Esophagus muscularis mucosa (tissue), 4 donors: ENCODE measurements around the gene CACNB1. TPM values are rescaled to one million over a fixed set of nuclear protein-coding genes. Genes with fewer than 3 reads are reported as not detected.

ENCODE experiments used
- DNase-seq: peaks from one replicate; pipeline ENCODE4 v3.0.0-alpha.2; 2017; ENCODE audit errors: extremely low spot score
- H3K27ac ChIP-seq, 4 donors: fragments of 200-600 bp; sonication (generic); replicated peaks in 1 of 4; 1 replicate in 3 of 4; 2 replicates in 1 of 4; pipeline ENCODE4 v1.5.1; 2016 to 2019; ENCODE audit warnings: mild to moderate bottlenecking in 1 of 4
- H3K27me3 ChIP-seq, 4 donors: fragments of 200-600 bp; sonication (generic); one replicate each; pipeline versions ENCODE4 v1.5.1 to v1.6.0; 2016 to 2019
- H3K36me3 ChIP-seq, 4 donors: fragments of 200-600 bp; sonication (generic); one replicate each; pipeline ENCODE4 v1.5.1; 2016 to 2019
- H3K4me1 ChIP-seq, 4 donors: fragments of 200-600 bp; sonication (generic); one replicate each; pipeline ENCODE4 v1.5.1; 2016 to 2019
- H3K4me3 ChIP-seq, 4 donors: fragments of 200-600 bp; sonication (generic); 1 replicate in 2 of 4; 2 replicates in 2 of 4; pipeline ENCODE4 v1.5.1; 2016 to 2019; ENCODE audit warnings: mild to moderate bottlenecking in 4 of 4, moderate library complexity in 1 of 4
- H3K9me3 ChIP-seq, 4 donors: fragments of 200-600 bp; sonication (generic); 1 replicate in 3 of 4; 2 replicates in 1 of 4; pipeline ENCODE4 v1.5.1; 2016 to 2019
- CTCF ChIP-seq, 3 experiments: fragments of 200-600 bp in 2 of 3; fragments of 450-650 bp in 1 of 3; sonication (generic) in 2 of 3; IDR thresholded peaks; one replicate each; pipeline ENCODE4 v1.5.1; 2017 to 2019; ENCODE audit warnings: antibody characterized with exemption in 3 of 3, mild to moderate bottlenecking in 2 of 3, moderate library complexity in 1 of 3
- EP300 ChIP-seq: sonication (generic); formaldehyde crosslinking; IDR thresholded peaks from one replicate; pipeline ENCODE4 v1.6.1; 2017; ENCODE audit warnings: antibody characterized with exemption
- POLR2A ChIP-seq: fragments of 450-650 bp; IDR thresholded peaks from one replicate; pipeline ENCODE4 v1.6.1; 2017; ENCODE audit warnings: antibody characterized with exemption, moderate library complexity, mild to moderate bottlenecking, low read depth
- POLR2AphosphoS5 ChIP-seq, 2 donors: sonication (generic); formaldehyde crosslinking; IDR thresholded peaks; one replicate each; pipeline ENCODE4 v1.6.1; 2017; ENCODE audit warnings: antibody characterized with exemption in 2 of 2
- WGBS: methylation state at CpG from one replicate; pipeline ENCODE4 v1.1.5; 2018; 5-methylcytosine and 5-hydroxymethylcytosine counted together
- intact Hi-C: fragments of 100-400 bp; cut with DNase I; formaldehyde crosslinking; loops from one replicate; pipeline ENCODE4 v1.15.1; 2023
- total RNA-seq, 4 donors: library from RNA; depleted of rRNA; stranded (reverse); fragments of >200 nt; gene quantifications; one replicate each; pipeline versions ENCODE4 v1.1.0 to v1.2.1, GENCODE V29; 2016

The CACNB1 gene
- total RNA-seq, 4 donors from 2014 or later: 3.1 to 8.0 (median 5.4) TPM

GRCh38 chr17:39196241-39196807 lies 1.1 kb downstream of the CACNB1 start:
- Histone ChIP-seq H3K27me3 (no peaks in the 10 kb centered on the region), H3K27ac (peak overlapping the region; percentile 86 to 97 (median 94)), H3K36me3 (peaks cover 2 to 32% (median 23%) of the 10 kb centered on the region in 4 donors), H3K9me3 (no peaks in the 10 kb centered on the region), H3K4me3 (peak overlapping the region; percentile 80 to 93 (median 84)), H3K4me1 (peaks cover 39 to 72% (median 62%) of the 10 kb centered on the region in 4 donors)
- DNase-seq: no peak
- intact Hi-C loops: no loop called here
- TF ChIP-seq EP300: no peak
- TF ChIP-seq POLR2A: peak; percentile 17
- TF ChIP-seq CTCF (IDR thresholded peaks at IDR 0.05): no peak
- TF ChIP-seq POLR2AphosphoS5 (IDR thresholded peaks at IDR 0.05): no peak
- WGBS: 40% methylated on average over 6 of the region's 8 CpGs

- peak overlapping the region; percentile 60 to 95 (median 90) for H3K27ac ChIP-seq
- peaks cover 0 to 36% (median 27%) of the 10 kb centered on the region in 4 donors for H3K36me3 ChIP-seq
- no peaks in the 10 kb centered on the region for H3K27me3 ChIP-seq
- intact Hi-C loops: no loop called here
- WGBS: 55% methylated on average over 8 of the region's 8 CpGs
- DNase-seq: no peak
- peaks cover 34 to 65% (median 55%) of the 10 kb centered on the region in 4 donors for H3K4me1 ChIP-seq
- H3K4me3 ChIP-seq: peak overlapping the region in 3 of 4 donors; percentile 80 to 93 (median 89)
- no peaks in the 10 kb centered on the region for H3K9me3 ChIP-seq
- no peak for TF ChIP-seq EP300
- no peak for TF ChIP-seq POLR2A
- no peak for TF ChIP-seq CTCF (IDR thresholded peaks at IDR 0.05)
- TF ChIP-seq POLR2AphosphoS5 (IDR thresholded peaks at IDR 0.05): no peak
Measured at GRCh38 chr17:39195568-39196160, 1.8 kb downstream of the CACNB1 start.

GRCh38 chr17:39194985-39195524 lies 2.4 kb downstream of the CACNB1 start:
- H3K27me3 ChIP-seq: no peaks in the 10 kb centered on the region
- no peaks in the 10 kb centered on the region for H3K9me3 ChIP-seq
- peak overlapping the region; percentile 41 to 93 (median 52) for H3K27ac ChIP-seq
- WGBS: 57% methylated on average over 7 of the region's 10 CpGs
- peaks cover 34 to 63% (median 55%) of the 10 kb centered on the region in 4 donors for H3K4me1 ChIP-seq
- TF ChIP-seq POLR2A (no peak), CTCF (IDR thresholded peaks at IDR 0.05) (no peak), POLR2AphosphoS5 (IDR thresholded peaks at IDR 0.05) (no peak), EP300 (no peak)
- peaks cover 0 to 42% (median 33%) of the 10 kb centered on the region in 4 donors for H3K36me3 ChIP-seq
- DNase-seq: no peak
- intact Hi-C loops: no loop called here
- H3K4me3 ChIP-seq: no peak overlapping the region

GRCh38 chr17:39194089-39194984 lies 3.1 kb downstream of the CACNB1 start:
- peaks cover 0 to 49% (median 38%) of the 10 kb centered on the region in 4 donors for H3K36me3 ChIP-seq
- no peaks in the 10 kb centered on the region for H3K9me3 ChIP-seq
- WGBS: 50% methylated on average over 17 of the region's 20 CpGs
- H3K4me3 ChIP-seq: no peak overlapping the region
- no peaks in the 10 kb centered on the region for H3K27me3 ChIP-seq
- intact Hi-C loops: no loop called here
- no peak for DNase-seq
- peaks cover 30 to 60% (median 52%) of the 10 kb centered on the region in 4 donors for H3K4me1 ChIP-seq
- H3K27ac ChIP-seq: peak overlapping the region; percentile 41 to 93 (median 52)
- TF ChIP-seq CTCF (IDR thresholded peaks at IDR 0.05) (peak; percentile 26 to 41 (median 36)), EP300 (no peak), POLR2A (no peak)
